HUES64 (cell line): ENCODE data around the gene COL6A2.
A peak's percentile ranks its signal among the peaks of the same experiment; 100 is the strongest.

ENCODE experiments used
- H3K27ac ChIP-seq: 2 replicates; pipeline ENCODE4 v1.7.0; 2013; ENCODE audit warnings: low read depth, low read length, inconsistent platforms
- H3K27me3 ChIP-seq: 2 replicates; pipeline ENCODE4 v1.6.1; 2013; ENCODE audit warnings: mild to moderate bottlenecking, low read length; ENCODE audit not compliant: insufficient read depth
- H3K36me3 ChIP-seq: 2 replicates; pipeline ENCODE4 v1.6.1; 2013; ENCODE audit warnings: mild to moderate bottlenecking, low read length; ENCODE audit not compliant: insufficient read depth
- H3K4me1 ChIP-seq: 2 replicates; pipeline ENCODE4 v1.6.1; 2013; ENCODE audit warnings: mild to moderate bottlenecking, low read length, moderate library complexity; ENCODE audit not compliant: insufficient read depth
- H3K4me3 ChIP-seq: 2 replicates; pipeline ENCODE4 v1.5.1; 2013; ENCODE audit warnings: mild to moderate bottlenecking, low read length, moderate library complexity
- H3K9ac ChIP-seq: 2 replicates; pipeline ENCODE4 v1.6.1; 2013; ENCODE audit warnings: mild to moderate bottlenecking, low read depth, low read length
- H3K9me3 ChIP-seq: 2 replicates; pipeline ENCODE4 v1.6.1; 2013; ENCODE audit warnings: low read depth, low read length; ENCODE audit not compliant: insufficient read depth
- WGBS: fragments of 150-250, 120-280 bp; methylation state at CpG from one replicate; pipeline ENCODE4 v1.1.7; 2013; ENCODE audit warnings: missing lambda C conversion rate; 5-methylcytosine and 5-hydroxymethylcytosine counted together

The COL6A2 gene

DNA sequence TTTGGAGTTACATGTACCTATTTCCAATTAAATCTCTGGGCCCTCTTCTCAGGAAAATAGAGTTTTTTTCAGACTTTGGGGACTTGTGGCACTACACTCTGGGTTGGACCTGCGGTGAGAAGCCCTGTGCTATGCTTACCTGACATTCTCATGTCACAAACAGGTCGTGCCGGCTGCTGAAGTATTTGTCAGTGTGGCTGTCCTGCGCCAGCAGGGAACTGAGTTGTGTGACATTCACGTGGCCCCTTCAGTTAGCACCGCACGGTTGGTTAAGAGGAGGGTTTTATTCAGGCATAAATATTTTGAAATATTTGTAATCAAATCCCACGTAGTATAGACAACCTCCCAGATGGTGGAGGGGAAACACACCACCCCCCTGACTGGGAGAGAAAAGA lies 6.3 kb upstream of the COL6A2 start:
- Histone ChIP-seq H3K4me3 (no peak overlapping the region), H3K27me3 (no peaks in the 10 kb centered on the region)
- WGBS = 95% methylated on average over 8 of the region's 8 CpGs

GRCh38 chr21:46092026-46092764 lies 5.7 kb upstream of the COL6A2 start:
- WGBS = 94% methylated on average over 23 of the region's 23 CpGs
- peaks cover 17% of the 10 kb centered on the region; the same call in 1 of the 2 replicates for H3K9me3 ChIP-seq
- H3K27me3 ChIP-seq = peaks cover 4% of the 10 kb centered on the region; the same call in 1 of the 2 replicates
- no peak overlapping the region for H3K4me3 ChIP-seq
- H3K27ac ChIP-seq = no peak overlapping the region
- H3K4me1 ChIP-seq = no peaks in the 10 kb centered on the region
- H3K9ac ChIP-seq = no peak overlapping the region
- H3K36me3 ChIP-seq = no peaks in the 10 kb centered on the region

More for the DNA sequence above, 6.3 kb upstream of the COL6A2 start:
- Histone ChIP-seq H3K9ac (no peak overlapping the region), H3K4me1 (no peaks in the 10 kb centered on the region), H3K9me3 (peaks cover 17% of the 10 kb centered on the region; the same call in 1 of the 2 replicates), H3K36me3 (no peaks in the 10 kb centered on the region), H3K27ac (no peak overlapping the region)

- H3K9ac ChIP-seq = no peak overlapping the region
- no peaks in the 10 kb centered on the region for H3K36me3 ChIP-seq
- peaks cover 17% of the 10 kb centered on the region; the same call in 1 of the 2 replicates for H3K9me3 ChIP-seq
- no peak overlapping the region for H3K4me3 ChIP-seq
- WGBS = 91% methylated on average over 11 of the region's 11 CpGs
- H3K27ac ChIP-seq = no peak overlapping the region
- H3K27me3 ChIP-seq = peaks cover 6% of the 10 kb centered on the region; the same call in 1 of the 2 replicates
- no peaks in the 10 kb centered on the region for H3K4me1 ChIP-seq
Measured at GRCh38 chr21:46092811-46093667, 4.9 kb upstream of the COL6A2 start.

DNA sequence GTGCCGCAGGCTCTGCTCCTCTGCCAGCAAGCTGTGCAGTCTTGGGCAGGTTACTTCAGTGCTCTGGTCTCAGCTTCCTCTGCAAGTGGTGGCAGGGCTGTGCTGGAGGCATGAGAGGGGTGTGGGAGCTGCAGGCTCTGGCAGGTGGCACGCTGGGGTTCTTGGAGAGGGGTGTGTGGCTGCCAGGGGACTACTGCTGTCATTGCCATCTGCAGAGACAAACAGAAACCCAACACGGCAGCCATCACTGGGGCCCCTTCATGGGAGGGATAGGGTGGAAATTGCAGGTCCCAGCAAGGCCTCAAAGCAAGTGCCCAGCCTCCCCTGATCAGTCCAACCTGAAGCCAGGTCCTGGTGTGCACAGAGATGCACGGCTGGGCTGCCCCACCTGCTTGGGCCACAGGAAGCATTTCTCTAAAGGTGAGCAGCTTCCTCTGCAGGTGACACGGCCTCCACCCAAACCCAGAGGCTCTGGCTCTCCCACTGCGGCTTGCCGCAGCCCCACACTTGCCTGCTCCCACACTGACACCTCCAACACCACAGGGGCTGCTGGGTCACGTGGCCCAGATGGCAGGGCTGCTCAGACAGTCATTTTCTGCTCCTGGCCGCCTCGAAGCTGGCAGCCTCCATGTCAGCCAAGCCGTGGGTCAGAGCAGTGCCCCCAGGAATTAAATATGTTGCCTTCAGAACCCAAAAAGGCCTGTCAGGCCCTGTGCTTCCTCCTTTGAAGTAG lies 4.1 kb upstream of the COL6A2 start:
- no peak overlapping the region for H3K9ac ChIP-seq
- no peak overlapping the region for H3K27ac ChIP-seq
- H3K36me3 ChIP-seq = no peaks in the 10 kb centered on the region
- H3K9me3 ChIP-seq = peaks cover 12% of the 10 kb centered on the region; the same call in 1 of the 2 replicates
- peaks cover 8% of the 10 kb centered on the region for H3K27me3 ChIP-seq
- no peak overlapping the region for H3K4me3 ChIP-seq
- H3K4me1 ChIP-seq = no peaks in the 10 kb centered on the region
- 92% methylated on average over 11 of the region's 11 CpGs for WGBS

DNA sequence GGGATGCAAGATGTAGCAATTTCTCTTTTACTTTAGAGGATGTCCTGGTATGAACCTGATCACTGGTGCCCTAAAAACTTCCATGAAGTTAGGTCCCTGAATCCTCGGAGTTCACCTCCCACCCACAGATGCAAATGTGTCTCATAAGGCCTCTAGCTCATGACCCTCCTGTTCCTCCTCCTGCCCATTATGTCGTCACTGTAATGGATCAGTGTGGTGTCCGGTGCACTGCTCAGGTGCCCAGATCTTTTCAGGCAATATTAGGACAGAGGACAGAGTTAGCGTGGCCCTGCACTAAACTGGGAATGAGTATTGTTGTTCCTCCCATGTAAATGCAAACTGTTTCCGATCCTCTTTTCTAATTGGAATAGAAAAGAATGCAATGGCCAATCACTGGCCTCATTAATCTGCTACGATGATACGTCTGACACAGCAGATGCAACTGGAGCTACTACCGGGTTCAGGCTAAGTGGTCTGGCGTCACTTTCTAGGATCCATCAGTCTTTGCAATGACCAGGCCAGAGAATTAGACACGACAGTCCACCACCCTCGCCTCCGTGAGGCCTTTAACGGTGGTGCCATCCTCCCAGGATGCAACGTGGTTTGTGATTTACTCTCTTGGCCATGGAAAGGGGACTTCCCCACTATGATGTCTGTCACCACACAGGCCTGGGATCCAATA lies 3.4 kb upstream of the COL6A2 start:
- no peaks in the 10 kb centered on the region for H3K4me1 ChIP-seq
- no peak overlapping the region for H3K27ac ChIP-seq
- peaks cover 12% of the 10 kb centered on the region; the same call in 1 of the 2 replicates for H3K9me3 ChIP-seq
- no peak overlapping the region for H3K9ac ChIP-seq
- peaks cover 15% of the 10 kb centered on the region for H3K27me3 ChIP-seq
- H3K4me3 ChIP-seq = no peak overlapping the region
- no peaks in the 10 kb centered on the region for H3K36me3 ChIP-seq
- 91% methylated on average over 14 of the region's 14 CpGs for WGBS

GRCh38 chr21:46095083-46095719 lies 2.7 kb upstream of the COL6A2 start:
- Histone ChIP-seq H3K27ac (no peak overlapping the region), H3K27me3 (peaks cover 20% of the 10 kb centered on the region), H3K9ac (no peak overlapping the region), H3K4me1 (no peaks in the 10 kb centered on the region), H3K4me3 (no peak overlapping the region), H3K36me3 (no peaks in the 10 kb centered on the region), H3K9me3 (peaks cover 12% of the 10 kb centered on the region; the same call in 1 of the 2 replicates)
- 88% methylated on average over 16 of the region's 16 CpGs for WGBS

GRCh38 chr21:46095814-46096595 lies 1.9 kb upstream of the COL6A2 start:
- Histone ChIP-seq H3K36me3 (no peaks in the 10 kb centered on the region), H3K4me1 (no peaks in the 10 kb centered on the region), H3K9ac (no peak overlapping the region), H3K9me3 (peaks cover 12% of the 10 kb centered on the region; the same call in 1 of the 2 replicates), H3K27me3 (peaks cover 20% of the 10 kb centered on the region), H3K27ac (no peak overlapping the region), H3K4me3 (no peak overlapping the region)
- WGBS = 94% methylated on average over 12 of the region's 12 CpGs

DNA sequence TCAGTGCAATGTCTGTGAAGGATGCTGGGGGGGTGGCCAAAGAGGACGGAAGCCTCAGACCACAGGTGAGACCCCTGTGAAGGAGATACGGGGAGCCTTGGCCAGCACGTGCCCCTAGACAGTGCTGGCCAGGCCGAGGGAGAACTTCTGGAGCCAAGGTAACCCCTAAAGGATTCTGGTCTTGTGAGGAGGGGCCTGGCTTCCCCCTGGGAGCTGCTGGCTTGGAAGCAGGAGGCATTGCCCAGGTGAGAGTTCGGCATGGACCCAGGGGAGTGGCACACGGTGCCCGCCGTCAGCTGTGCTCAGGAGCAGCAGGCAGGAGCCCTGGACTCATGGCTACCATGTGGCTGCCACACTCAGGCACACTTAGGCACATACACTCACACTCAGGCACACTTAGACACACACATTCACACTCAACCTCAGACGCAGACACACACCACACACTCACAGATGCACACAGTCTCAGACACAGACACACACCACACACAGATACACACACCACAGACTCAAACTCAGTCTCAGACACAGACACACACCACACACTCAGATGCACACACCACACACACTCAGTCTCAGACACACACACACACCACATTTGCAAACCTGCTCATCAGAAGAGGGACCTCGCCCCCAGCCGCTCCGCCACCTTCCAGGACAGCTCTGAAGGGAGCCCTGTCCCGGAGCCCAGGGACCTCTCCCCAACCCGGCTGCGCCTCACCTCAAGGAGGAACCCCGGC lies 1.1 kb upstream of the COL6A2 start:
- Histone ChIP-seq H3K4me3 (peak overlapping the region; percentile 62), H3K27me3 (peaks cover 20% of the 10 kb centered on the region), H3K4me1 (no peaks in the 10 kb centered on the region), H3K27ac (no peak overlapping the region), H3K9me3 (peaks cover 13% of the 10 kb centered on the region; the same call in 1 of the 2 replicates), H3K36me3 (no peaks in the 10 kb centered on the region), H3K9ac (no peak overlapping the region)
- WGBS = 85% methylated on average over 16 of the region's 16 CpGs

DNA sequence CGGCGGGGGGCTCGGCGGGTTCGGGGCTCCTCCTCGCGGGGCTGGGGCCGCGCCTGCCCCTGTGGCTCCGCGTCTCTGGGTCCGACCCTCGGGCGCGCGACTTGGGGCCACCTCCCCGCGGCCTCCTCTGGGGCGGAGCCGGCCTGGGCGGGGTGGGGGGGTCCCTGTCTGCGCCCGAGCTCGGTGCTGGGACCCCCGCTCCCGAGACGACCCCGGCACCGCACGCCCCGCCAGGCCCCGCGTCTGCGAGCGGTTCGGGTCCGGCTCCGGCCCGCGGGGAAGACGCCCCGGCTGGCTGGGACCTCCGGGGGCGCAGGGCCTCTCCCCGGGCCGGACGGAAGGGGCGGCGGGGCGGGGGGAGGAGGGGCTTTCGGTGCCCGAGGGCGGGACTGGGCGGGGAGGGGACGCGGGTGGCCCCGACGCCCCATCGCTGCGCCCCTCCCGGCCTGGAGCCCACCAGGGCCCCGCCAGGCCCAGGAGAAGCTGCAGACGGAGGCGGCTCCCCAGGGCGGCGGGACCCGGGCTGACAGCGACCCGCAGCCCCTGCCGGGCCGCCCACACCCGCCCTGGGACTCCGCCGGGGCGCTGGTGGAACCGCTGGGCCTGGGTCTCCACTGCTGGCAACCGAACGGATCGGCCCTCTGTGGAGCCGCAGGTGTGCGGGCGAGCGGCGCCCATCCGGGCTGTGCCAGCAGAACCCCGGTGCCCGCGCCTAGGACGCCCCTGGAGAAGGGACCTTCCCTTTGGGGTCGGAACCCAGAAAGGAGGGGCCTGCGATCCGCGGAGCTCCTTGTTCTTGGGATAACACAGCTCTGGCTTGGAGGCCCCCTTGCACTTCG lies 610 bp downstream of the COL6A2 start:
- under 1% methylated on average over 94 of the region's 94 CpGs for WGBS
- peaks cover 16% of the 10 kb centered on the region for H3K9me3 ChIP-seq
- H3K36me3 ChIP-seq = no peaks in the 10 kb centered on the region
- H3K4me3 ChIP-seq = peak overlapping the region; percentile 62
- no peaks in the 10 kb centered on the region for H3K4me1 ChIP-seq
- no peak overlapping the region for H3K27ac ChIP-seq
- H3K9ac ChIP-seq = no peak overlapping the region
- peaks cover 20% of the 10 kb centered on the region for H3K27me3 ChIP-seq
